Neural cell (in vitro differentiated cells): ENCODE results near the gene CNTNAP1.

Experiments
- CTCF ChIP-seq: fragments of 450-650 bp; IDR thresholded peaks from 2 replicates; pipeline ENCODE4 v1.5.1; 2014; ENCODE audit warnings: antibody characterized with exemption, mild to moderate bottlenecking, moderate library complexity; ENCODE audit not compliant: poor library complexity, severe bottlenecking
- EP300 ChIP-seq: fragments of 450-650 bp; conservative IDR thresholded peaks from 2 replicates; pipeline ENCODE4 v1.6.1; 2014; ENCODE audit warnings: antibody characterized with exemption, mild to moderate bottlenecking, moderate library complexity; ENCODE audit not compliant: poor library complexity, severe bottlenecking
- EZH2 ChIP-seq: fragments of 200-600, 300-800 bp; shearing (Covaris generic), sonication (generic); IDR thresholded peaks from 2 replicates; pipeline ENCODE4 v1.6.1; 2014; ENCODE audit warnings: antibody characterized with exemption, low read length, borderline replicate concordance, mild to moderate bottlenecking; ENCODE audit not compliant: insufficient read depth, poor library complexity, severe bottlenecking
- POLR2AphosphoS5 ChIP-seq: IDR thresholded peaks from 2 replicates; pipeline ENCODE4 v1.6.1; 2012
- SMC3 ChIP-seq: fragments of 450-650 bp; conservative IDR thresholded peaks from 2 replicates; pipeline ENCODE4 v1.6.1; 2014; ENCODE audit warnings: antibody characterized with exemption, mild to moderate bottlenecking, moderate library complexity; ENCODE audit not compliant: poor library complexity

GRCh38 chr17:42744283-42744805 lies 62.0 kb downstream of the CNTNAP1 start:
- no peak for TF ChIP-seq POLR2AphosphoS5
- TF ChIP-seq SMC3 = peak; percentile 6
- TF ChIP-seq CTCF = peak; percentile 48
- no peak for TF ChIP-seq EP300
- no peak for TF ChIP-seq EZH2
